ENCODE data around the gene MAPKAP1.

DNA sequence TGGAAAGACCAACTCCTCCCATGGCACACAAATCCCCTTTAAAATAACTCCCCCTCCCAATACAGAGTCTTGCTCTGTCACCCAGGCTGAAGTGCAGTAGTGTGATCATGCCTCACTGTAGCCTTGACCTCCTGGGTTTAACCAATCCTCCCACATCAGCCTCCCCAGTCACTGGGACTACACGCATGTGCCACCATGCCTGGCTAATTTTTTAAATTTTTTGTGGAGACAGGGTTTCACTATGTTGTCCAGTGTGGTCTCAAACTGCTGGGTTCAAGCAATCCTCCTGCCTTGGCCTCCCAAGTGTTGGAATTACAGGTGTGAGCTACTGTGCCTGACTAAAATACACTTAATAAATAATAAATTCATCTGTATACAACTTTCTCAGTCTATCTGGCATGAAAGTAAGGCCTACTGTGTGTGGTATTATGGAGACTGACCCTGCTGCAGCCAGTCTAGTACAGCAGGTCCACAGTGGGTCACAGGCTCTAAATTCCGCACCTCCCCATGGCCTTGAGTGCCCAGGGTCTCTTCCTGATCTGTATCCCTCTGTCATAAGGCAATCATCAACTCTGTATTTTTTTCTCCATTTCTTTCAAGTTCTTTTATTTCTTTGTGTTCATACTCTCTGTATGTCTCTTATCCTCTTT, 169.4 kb downstream of the MAPKAP1 start:
- TF ChIP-seq POLR2A (IDR thresholded peaks at IDR 0.05; ENCODE audit: low read length) (no peak), GATA1 (IDR thresholded peaks at IDR 0.05; ENCODE audit: low read depth, low read length) (no peak)
